SU-DHL-6 (cell line): ENCODE data around the gene AGAP1.

Experiments
- H2AFZ ChIP-seq: fragments of 200-600 bp; sonication (generic); 2 replicates; pipeline ENCODE4 v1.6.1; 2014; ENCODE audit warnings: low read depth, mild to moderate bottlenecking, moderate library complexity, mixed read lengths, antibody characterized with exemption, low read length; ENCODE audit not compliant: severe bottlenecking
- H3F3A ChIP-seq: fragments of 200-600 bp; shearing (Covaris generic); 2 replicates; pipeline ENCODE4 v1.6.0; 2016; ENCODE audit warnings: antibody characterized with exemption, mild to moderate bottlenecking; ENCODE audit not compliant: insufficient read depth
- H3K27ac ChIP-seq: fragments of 200-600 bp; sonication (generic); 2 replicates; pipeline ENCODE4 v1.5.1; 2016; ENCODE audit warnings: low read depth, mild to moderate bottlenecking, low read length, moderate library complexity, mixed read lengths
- H3K27me3 ChIP-seq: fragments of 200-600 bp; sonication (generic), shearing (Covaris generic); 2 replicates; pipeline ENCODE4 v1.6.0; 2014; ENCODE audit warnings: mild to moderate bottlenecking, low read length
- H3K36me3 ChIP-seq: fragments of 200-600 bp; sonication (generic); 2 replicates; pipeline ENCODE4 v1.6.1; 2014; ENCODE audit warnings: mild to moderate bottlenecking, low read length, mixed read lengths
- H3K4me2 ChIP-seq: fragments of 300-600, 200-600 bp; shearing (Covaris generic), sonication (generic); 2 replicates; pipeline ENCODE4 v1.6.0; 2014; ENCODE audit warnings: low read length, low read depth, mild to moderate bottlenecking; ENCODE audit not compliant: poor library complexity, severe bottlenecking
- H3K4me3 ChIP-seq: fragments of 200-600 bp; sonication (generic); 2 replicates; pipeline ENCODE4 v1.5.1; 2014; ENCODE audit warnings: antibody characterized with exemption, low read length, mild to moderate bottlenecking, mixed read lengths; ENCODE audit not compliant: insufficient read depth, poor library complexity, severe bottlenecking
- H3K79me2 ChIP-seq: fragments of 200-600 bp; sonication (generic); 2 replicates; pipeline ENCODE4 v1.6.1; 2014; ENCODE audit warnings: mild to moderate bottlenecking, low read length, moderate library complexity; ENCODE audit not compliant: insufficient read depth
- H3K9ac ChIP-seq: fragments of 200-600 bp; sonication (generic); 2 replicates; pipeline ENCODE4 v1.7.0; 2014; ENCODE audit warnings: mild to moderate bottlenecking, low read length
- H3K9me2 ChIP-seq: fragments of 200-600 bp; sonication (generic); replicated peaks from 2 replicates; pipeline ENCODE4 v1.6.1; 2014; ENCODE audit warnings: low read length; ENCODE audit not compliant: insufficient read depth
- H3K9me3 ChIP-seq: fragments of 200-600 bp; sonication (generic); 2 replicates; pipeline ENCODE4 v1.6.1; 2014; ENCODE audit warnings: low read length, mixed read lengths; ENCODE audit not compliant: insufficient read depth
- H4K20me1 ChIP-seq: fragments of 200-600 bp; sonication (generic); 2 replicates; pipeline ENCODE4 v1.6.1; 2014; ENCODE audit warnings: low read depth, mild to moderate bottlenecking, antibody characterized with exemption, low read length, moderate library complexity, mixed read lengths
- CTCF ChIP-seq: fragments of 200-600 bp; sonication (generic); IDR thresholded peaks from one replicate; pipeline ENCODE4 v1.5.1; 2017; ENCODE audit warnings: antibody characterized with exemption, mild to moderate bottlenecking, low read length, moderate library complexity; ENCODE audit not compliant: insufficient read depth, poor library complexity, severe bottlenecking
- EZH2phosphoT487 ChIP-seq: fragments of 200-600 bp; sonication (generic), shearing (Covaris generic); conservative IDR thresholded peaks from 2 replicates; pipeline ENCODE4 v1.6.1; 2018; ENCODE audit warnings: mild to moderate bottlenecking, antibody characterized with exemption, low read length, moderate library complexity, mixed read lengths

The AGAP1 gene

GRCh38 chr2:235550378-235550760, 56.5 kb downstream of the AGAP1 start:
- H3K9ac ChIP-seq: no peak overlapping the region
- H3K79me2 ChIP-seq: no peaks in the 10 kb centered on the region
- TF ChIP-seq CTCF (no peak), EZH2phosphoT487 (no peak)
- no peaks in the 10 kb centered on the region for H4K20me1 ChIP-seq
- H3K9me2 ChIP-seq: no peaks in the 10 kb centered on the region
- no peaks in the 10 kb centered on the region for H3F3A ChIP-seq
- H3K4me2 ChIP-seq: no peak overlapping the region
- no peaks in the 10 kb centered on the region for H3K27me3 ChIP-seq
- H3K27ac ChIP-seq: no peak overlapping the region
- H2AFZ ChIP-seq: no peak overlapping the region
- H3K4me3 ChIP-seq: no peak overlapping the region
- H3K9me3 ChIP-seq: no peaks in the 10 kb centered on the region
- no peaks in the 10 kb centered on the region for H3K36me3 ChIP-seq

GRCh38 chr2:235550946-235551345, 57.1 kb downstream of the AGAP1 start:
- Histone ChIP-seq H3K27me3 (no peaks in the 10 kb centered on the region), H3K27ac (no peak overlapping the region), H3K79me2 (no peaks in the 10 kb centered on the region), H3K9me2 (no peaks in the 10 kb centered on the region), H3K9ac (no peak overlapping the region), H4K20me1 (no peaks in the 10 kb centered on the region), H3K4me2 (no peak overlapping the region), H3K9me3 (no peaks in the 10 kb centered on the region), H3F3A (no peaks in the 10 kb centered on the region), H3K4me3 (no peak overlapping the region), H3K36me3 (no peaks in the 10 kb centered on the region), H2AFZ (no peak overlapping the region)
- TF ChIP-seq EZH2phosphoT487: no peak
- TF ChIP-seq CTCF: no peak

GRCh38 chr2:235551965-235552364, 58.1 kb downstream of the AGAP1 start:
- Histone ChIP-seq H3K27ac (no peak overlapping the region), H3K27me3 (no peaks in the 10 kb centered on the region), H3K4me3 (no peak overlapping the region), H3K9me2 (no peaks in the 10 kb centered on the region), H3K36me3 (no peaks in the 10 kb centered on the region), H4K20me1 (no peaks in the 10 kb centered on the region), H3K4me2 (no peak overlapping the region), H3F3A (no peaks in the 10 kb centered on the region), H3K79me2 (no peaks in the 10 kb centered on the region), H3K9ac (no peak overlapping the region), H2AFZ (no peak overlapping the region), H3K9me3 (no peaks in the 10 kb centered on the region)
- no peak for TF ChIP-seq EZH2phosphoT487
- TF ChIP-seq CTCF: no peak

GRCh38 chr2:235552671-235553070, 58.8 kb downstream of the AGAP1 start:
- Histone ChIP-seq H3F3A (no peaks in the 10 kb centered on the region), H3K4me2 (no peak overlapping the region), H3K27me3 (no peaks in the 10 kb centered on the region), H3K9ac (no peak overlapping the region), H3K36me3 (no peaks in the 10 kb centered on the region), H3K79me2 (no peaks in the 10 kb centered on the region), H3K27ac (no peak overlapping the region), H2AFZ (no peak overlapping the region), H3K9me2 (no peaks in the 10 kb centered on the region), H3K9me3 (no peaks in the 10 kb centered on the region), H4K20me1 (no peaks in the 10 kb centered on the region), H3K4me3 (no peak overlapping the region)
- TF ChIP-seq CTCF: no peak
- TF ChIP-seq EZH2phosphoT487: no peak
